SK-N-MC (cell line): Measurements from ENCODE around the gene PNPO.

Experiments used
- EZH2 ChIP-seq: fragments of 200-600 bp; sonication (generic); IDR thresholded peaks from one replicate; pipeline ENCODE4 v1.6.1; 2017; ENCODE audit warnings: antibody characterized with exemption
- POLR2AphosphoS5 ChIP-seq: IDR thresholded peaks from 2 replicates; pipeline ENCODE4 v1.6.1; 2012; ENCODE audit warnings: mild to moderate bottlenecking, low read depth, low read length, borderline replicate concordance

DNA sequence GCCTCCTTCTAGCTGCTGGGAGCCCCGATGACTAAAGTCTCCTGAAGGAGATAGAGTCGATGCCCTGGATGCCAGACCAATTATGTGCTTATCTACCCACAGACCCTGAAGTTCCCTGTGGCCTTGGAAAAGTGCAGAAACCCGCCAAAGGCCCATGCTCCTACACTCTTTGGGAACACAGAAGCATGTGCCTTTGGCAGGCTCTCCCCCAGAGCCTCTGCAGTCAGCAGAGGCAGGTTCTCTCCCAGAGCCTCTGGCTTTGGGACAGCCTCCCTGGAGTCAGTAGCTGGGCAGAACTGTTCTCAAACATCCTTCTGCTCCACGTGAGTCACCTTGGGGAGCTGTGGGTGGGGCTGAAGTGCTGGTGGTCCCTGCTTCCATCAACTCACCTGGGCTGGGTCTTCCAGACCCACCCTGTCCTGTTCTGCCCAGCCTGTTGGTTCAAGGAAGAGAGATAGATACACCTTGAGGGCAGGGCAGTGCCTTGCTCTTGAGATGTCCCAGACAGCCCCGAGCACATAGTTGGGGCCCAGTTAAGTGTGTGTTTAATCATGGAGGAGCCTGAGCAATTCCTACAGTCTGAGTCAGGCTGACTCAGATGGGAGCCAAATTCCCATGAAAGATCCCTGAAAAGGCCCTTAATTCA is 26.4 kb downstream of the PNPO start:
- TF ChIP-seq EZH2: no peak
- no peak for TF ChIP-seq POLR2AphosphoS5
